Kidney (tissue), 14 donors: ENCODE measurements around the gene STYXL1. TPM values are rescaled to one million over a fixed set of nuclear protein-coding genes. Genes with fewer than 3 reads are reported as not detected.

Experiments
- DNase-seq, 5 donors: peaks; one replicate each; pipeline ENCODE4 v3.0.0-alpha.2; 2013 to 2020
- FAIRE-seq: peaks from 2 replicates; lab custom pipeline; 2012; peaks lifted over from hg19 to GRCh38; lab: Jason Lieb, UNC
- H3K27ac ChIP-seq, 2 donors: one replicate each; pipeline ENCODE4 v1.7.0; 2013; ENCODE audit warnings: low read depth in 2 of 2, low read length in 2 of 2, inconsistent platforms in 1 of 2
- H3K27me3 ChIP-seq: one replicate; pipeline ENCODE4 v1.7.1; 2013; ENCODE audit warnings: low read length, inconsistent platforms; ENCODE audit not compliant: control insufficient read depth, insufficient read depth
- H3K36me3 ChIP-seq, 3 donors: one replicate each; pipeline versions ENCODE4 v1.7.0 to v1.7.1; 2013; ENCODE audit warnings: low read length in 3 of 3, control low read depth in 1 of 3, inconsistent platforms in 1 of 3; ENCODE audit not compliant: insufficient read depth in 3 of 3, control insufficient read depth in 2 of 3
- H3K4me1 ChIP-seq, 3 donors: one replicate each; pipeline versions ENCODE4 v1.7.0 to v1.7.1; 2013; ENCODE audit warnings: low read length in 3 of 3, inconsistent platforms in 1 of 3, low read depth in 1 of 3; ENCODE audit not compliant: control insufficient read depth in 2 of 3, insufficient read depth in 2 of 3
- H3K4me3 ChIP-seq, 3 donors: one replicate each; pipeline versions ENCODE4 v1.7.0 to v1.8.1; 2013; ENCODE audit warnings: low read length in 3 of 3, control low read depth in 1 of 3, inconsistent platforms in 1 of 3
- H3K9ac ChIP-seq, 3 donors: one replicate each; pipeline versions ENCODE4 v1.7.0 to v1.7.1; 2013; ENCODE audit warnings: low read length in 3 of 3, control low read depth in 1 of 3, inconsistent platforms in 1 of 3
- H3K9me3 ChIP-seq, 3 donors: one replicate each; pipeline versions ENCODE4 v1.7.0 to v1.7.1; 2013; ENCODE audit warnings: low read length in 3 of 3, control low read depth in 1 of 3, inconsistent platforms in 1 of 3; ENCODE audit not compliant: control insufficient read depth in 2 of 3, insufficient read depth in 1 of 3
- CTCF ChIP-seq: IDR thresholded peaks from 3 replicates; pipeline ENCODE4 v1.5.1; 2012; ENCODE audit warnings: mild to moderate bottlenecking, moderate library complexity, borderline replicate concordance; ENCODE audit not compliant: insufficient read depth; ENCODE audit errors: extremely low read depth
- intact Hi-C: fragments of 100-400 bp; cut with DNase I; formaldehyde crosslinking; loops from one replicate; pipeline ENCODE4 v1.11.1; 2022
- polyA plus RNA-seq: library from polyadenylated mRNA; stranded (reverse); fragments of 350-450 nt; fragmentation: Illumina TruSeq; extraction: RNeasy Lipid Tissue Mini Kit (QIAGEN cat#74804); gene quantifications from one replicate; pipeline ENCODE4 v1.2.3, GENCODE V29; 2014; ENCODE audit warnings: low read depth, low replicate concordance; ENCODE audit not compliant: insufficient read depth
- total RNA-seq: library from RNA; stranded (reverse); fragmentation: NEBNext Ultra II Directional; extraction: Animal tissue kit (Norgen Biotek cat#: 25700); gene quantifications from one replicate; pipeline ENCODE4 v1.2.1, GENCODE V29; 2021
- donor health status: control.
- donor health status: control.
- donor health status: control.
- donor health status: control.
- donor health status: control.
- donor health status: DM: yes; HTN: yes; CAD: no.
- donor health status: Normal renal cell carcinoma (clear cell type).

The STYXL1 gene
- total and polyA plus RNA-seq, 2 donors from 2014 or later, result 29.9 to 55.5 TPM

GRCh38 chr7:76047305-76047810 lies 442 bp downstream of the STYXL1 start:
- no peak for TF ChIP-seq CTCF
- peak overlapping the region; percentile 86 to 97 (median 92) for H3K9ac ChIP-seq
- peak overlapping the region; percentile 88 to 90 for H3K27ac ChIP-seq
- intact Hi-C loops, result no loop called here
- no peak for DNase-seq
- no peaks in the 10 kb centered on the region for H3K36me3 ChIP-seq
- H3K4me1 ChIP-seq, result peaks cover 0 to 6% (median 5%) of the 10 kb centered on the region in 3 donors
- no peaks in the 10 kb centered on the region for H3K9me3 ChIP-seq
- H3K27me3 ChIP-seq, result no peaks in the 10 kb centered on the region
- FAIRE-seq, result no peak
- peak overlapping the region; percentile 84 to 99 (median 89) for H3K4me3 ChIP-seq

GRCh38 chr7:76044375-76044865 lies 3.4 kb downstream of the STYXL1 start:
- Histone ChIP-seq H3K27me3 (no peaks in the 10 kb centered on the region), H3K9ac (no peak overlapping the region), H3K4me1 (peaks cover 0 to 6% (median 5%) of the 10 kb centered on the region in 3 donors), H3K36me3 (peaks cover 0 to 4% (median 3%) of the 10 kb centered on the region in 3 donors), H3K27ac (no peak overlapping the region), H3K9me3 (no peaks in the 10 kb centered on the region), H3K4me3 (no peak overlapping the region)
- FAIRE-seq (no peak), DNase-seq (no peak)
- intact Hi-C loops, result no loop called here
- TF ChIP-seq CTCF, result no peak

GRCh38 chr7:76040126-76040525 lies 7.7 kb downstream of the STYXL1 start:
- H3K9ac ChIP-seq, result no peak overlapping the region
- H3K4me3 ChIP-seq, result no peak overlapping the region
- H3K4me1 ChIP-seq, result no peaks in the 10 kb centered on the region
- intact Hi-C loops, result no loop called here
- no peaks in the 10 kb centered on the region for H3K9me3 ChIP-seq
- H3K36me3 ChIP-seq, result peaks cover 0 to 4% (median 3%) of the 10 kb centered on the region in 3 donors
- H3K27ac ChIP-seq, result no peak overlapping the region
- TF ChIP-seq CTCF, result no peak
- FAIRE-seq, result no peak
- no peak for DNase-seq
- no peaks in the 10 kb centered on the region for H3K27me3 ChIP-seq
